ENCODE measurements around the gene BRD3OS. TPM values are rescaled to one million over a fixed set of nuclear protein-coding genes. Genes with fewer than 3 reads are reported as not detected.
"Not testable (repeated sequence)": the region's sequence is repeated elsewhere in the genome, so short reads cannot be mapped to it uniquely, and the experiment has no call there.

Gene BRD3OS
- total RNA-seq, 1 donor, result 26.2 TPM

- TF ChIP-seq CTCF (IDR thresholded peaks at IDR 0.05; ENCODE audit: insufficient read depth, low read length), result no peak
- no peak for DNase-seq (ENCODE audit: low read depth)
These were observed 42.1 kb upstream of the BRD3OS start for GRCh38 chr9:133982971-133983720.

GRCh38 chr9:133986061-133986460 lies 39.2 kb upstream of the BRD3OS start:
- no peak for DNase-seq (ENCODE audit: low read depth)
- TF ChIP-seq CTCF (IDR thresholded peaks at IDR 0.05; ENCODE audit: insufficient read depth, low read length), result no peak

More at GRCh38 chr9:133982971-133983720, 42.1 kb upstream of the BRD3OS start:
- H3K4me3 ChIP-seq (ENCODE audit: low read depth, low read length), result no peak overlapping the region

GRCh38 chr9:133986774-133987445 lies 38.4 kb upstream of the BRD3OS start:
- DNase-seq (ENCODE audit: low read depth), result no peak
- TF ChIP-seq CTCF (IDR thresholded peaks at IDR 0.05; ENCODE audit: insufficient read depth, low read length), result no peak
- no peak overlapping the region for H3K4me3 ChIP-seq (ENCODE audit: low read depth, low read length)

More at GRCh38 chr9:133986061-133986460, 39.2 kb upstream of the BRD3OS start:
- no peak overlapping the region for H3K4me3 ChIP-seq (ENCODE audit: low read depth, low read length)

- DNase-seq (ENCODE audit: low read depth), result no peak
- TF ChIP-seq CTCF (IDR thresholded peaks at IDR 0.05; ENCODE audit: insufficient read depth, low read length), result no peak
- H3K4me3 ChIP-seq (ENCODE audit: low read depth, low read length), result no peak overlapping the region
These were observed 37.9 kb upstream of the BRD3OS start for GRCh38 chr9:133987446-133987788.

- TF ChIP-seq CTCF (IDR thresholded peaks at IDR 0.05; ENCODE audit: insufficient read depth, low read length), result no peak
- DNase-seq (ENCODE audit: low read depth), result no peak
- H3K4me3 ChIP-seq (ENCODE audit: low read depth, low read length), result no peak overlapping the region
These were observed 37.2 kb upstream of the BRD3OS start for GRCh38 chr9:133987946-133988665.

- not testable (repeated sequence) for DNase-seq (ENCODE audit: low read depth); H3K4me3 ChIP-seq (ENCODE audit: low read depth, low read length)
These were observed 36.5 kb upstream of the BRD3OS start for GRCh38 chr9:133988771-133989170.
